Left renal pelvis (tissue), 4 donors: ENCODE measurements around the gene ATP9A. TPM values are rescaled to one million over a fixed set of nuclear protein-coding genes. Genes with fewer than 3 reads are reported as not detected.
"Not testable (repeated sequence)": the region's sequence is repeated elsewhere in the genome, so short reads cannot be mapped to it uniquely, and the experiment has no call there.

ENCODE experiments used
- DNase-seq, 4 donors: peaks; one replicate each; pipeline ENCODE4 v3.0.0-alpha.2; 2013; ENCODE audit warnings: low read depth in 4 of 4, low spot score in 3 of 4
- polyA plus RNA-seq, 4 donors: library from polyadenylated mRNA; unstranded; fragments of 120-200 nt; gene quantifications; one replicate each; pipeline ENCODE4 v1.2.1, GENCODE V29; 2013; ENCODE audit not compliant: insufficient read length in 4 of 4

Gene ATP9A
- polyA plus RNA-seq, 4 donors, result 36.7 to 63.6 (median 60.3) TPM

DNA sequence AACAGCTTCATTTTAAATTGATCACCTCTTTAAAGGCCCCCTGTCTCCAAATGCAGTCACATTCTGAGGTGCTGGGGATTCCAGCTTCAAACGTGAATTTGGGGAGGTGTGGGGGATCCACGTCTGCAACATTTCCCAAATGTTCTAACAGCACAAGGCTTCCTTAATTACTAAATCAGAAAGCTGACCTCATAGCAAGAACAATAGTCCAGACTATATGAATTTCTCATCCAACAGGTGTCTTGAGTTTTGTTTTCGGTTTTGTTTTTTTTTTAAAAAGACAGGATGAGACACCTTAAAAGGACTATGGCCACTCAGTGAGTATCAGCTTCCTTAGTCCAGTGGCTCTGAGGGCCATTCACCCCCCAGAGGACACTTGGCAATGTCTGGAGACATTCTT, 11.5 kb downstream of the ATP9A start:
- no peak for DNase-seq

DNA sequence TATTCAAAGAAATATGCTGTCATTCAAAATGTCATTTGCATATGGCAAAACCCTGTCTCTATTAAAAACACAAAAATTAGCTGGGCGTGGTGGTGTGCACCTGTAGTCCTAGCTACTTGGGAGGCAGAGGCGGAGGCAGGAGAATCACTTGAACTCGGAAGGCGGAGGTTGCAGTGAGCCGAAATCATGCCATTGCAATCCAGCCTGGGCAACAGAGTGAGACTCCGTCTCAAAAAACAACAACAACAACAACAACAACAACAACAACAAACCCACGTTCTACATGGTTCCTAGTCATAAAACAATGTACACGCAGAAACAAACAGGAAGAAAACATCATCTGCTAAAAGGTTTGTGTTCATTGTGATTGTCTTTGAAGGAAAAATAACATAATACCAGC, 15.0 kb downstream of the ATP9A start:
- DNase-seq, result not testable (repeated sequence)

DNA sequence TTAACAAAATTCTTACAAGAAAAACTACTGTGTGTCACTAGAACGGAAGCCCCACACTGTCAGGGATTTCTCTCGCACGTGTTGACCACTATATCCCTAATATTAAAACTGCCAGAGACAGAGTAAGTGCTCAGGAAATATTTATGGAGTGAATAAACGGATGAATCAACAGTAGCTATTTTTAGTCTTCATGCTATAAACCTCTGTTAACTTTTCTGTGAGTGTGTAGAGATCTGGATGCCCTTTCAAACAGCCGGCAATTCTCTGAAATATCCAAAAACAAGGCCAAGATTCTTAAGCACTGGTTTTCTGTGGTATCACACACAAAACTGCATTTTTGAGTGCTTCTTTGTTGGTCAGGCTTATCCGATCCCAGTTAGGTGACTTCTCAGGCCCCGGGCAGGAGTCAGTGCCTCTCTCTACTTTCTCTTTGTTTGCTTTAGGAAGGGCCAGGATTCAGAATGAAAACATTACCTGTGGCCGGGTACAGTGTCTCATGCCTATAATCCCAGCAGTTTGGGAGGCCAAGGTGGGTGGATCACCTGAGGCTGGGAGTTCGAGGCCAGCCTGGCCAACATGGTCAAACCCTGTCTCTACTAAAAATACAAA, 15.7 kb downstream of the ATP9A start:
- DNase-seq, result no peak

DNA sequence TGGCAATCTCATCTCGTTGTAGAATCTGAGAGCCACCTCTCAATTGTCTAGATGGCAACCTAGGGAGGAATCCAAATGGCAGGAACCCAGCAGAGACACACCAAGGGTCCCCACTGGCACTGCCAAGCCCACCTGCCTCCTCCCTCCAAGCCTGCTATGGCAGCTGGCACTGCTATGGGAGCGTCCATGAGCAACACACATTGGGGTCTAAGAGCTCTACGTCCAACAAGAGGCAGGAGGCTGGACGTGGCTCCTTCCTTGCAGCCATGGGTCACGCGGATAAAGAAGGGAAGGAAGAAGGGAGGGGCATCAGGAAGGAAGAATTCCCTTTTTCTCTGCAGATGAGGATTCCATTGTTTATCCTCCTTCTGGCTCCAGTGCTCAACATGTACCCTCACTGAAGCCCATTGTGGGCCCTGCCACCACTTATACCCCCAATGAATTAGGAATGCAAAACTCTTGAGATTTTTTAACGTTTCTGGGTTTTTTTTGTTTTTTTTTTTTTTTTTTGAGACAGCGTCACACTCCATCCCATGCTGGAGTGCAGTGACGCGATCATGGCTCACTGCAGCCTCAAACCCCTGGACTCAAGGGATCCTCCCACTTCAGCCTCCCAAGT, 17.3 kb downstream of the ATP9A start:
- no peak for DNase-seq

DNA sequence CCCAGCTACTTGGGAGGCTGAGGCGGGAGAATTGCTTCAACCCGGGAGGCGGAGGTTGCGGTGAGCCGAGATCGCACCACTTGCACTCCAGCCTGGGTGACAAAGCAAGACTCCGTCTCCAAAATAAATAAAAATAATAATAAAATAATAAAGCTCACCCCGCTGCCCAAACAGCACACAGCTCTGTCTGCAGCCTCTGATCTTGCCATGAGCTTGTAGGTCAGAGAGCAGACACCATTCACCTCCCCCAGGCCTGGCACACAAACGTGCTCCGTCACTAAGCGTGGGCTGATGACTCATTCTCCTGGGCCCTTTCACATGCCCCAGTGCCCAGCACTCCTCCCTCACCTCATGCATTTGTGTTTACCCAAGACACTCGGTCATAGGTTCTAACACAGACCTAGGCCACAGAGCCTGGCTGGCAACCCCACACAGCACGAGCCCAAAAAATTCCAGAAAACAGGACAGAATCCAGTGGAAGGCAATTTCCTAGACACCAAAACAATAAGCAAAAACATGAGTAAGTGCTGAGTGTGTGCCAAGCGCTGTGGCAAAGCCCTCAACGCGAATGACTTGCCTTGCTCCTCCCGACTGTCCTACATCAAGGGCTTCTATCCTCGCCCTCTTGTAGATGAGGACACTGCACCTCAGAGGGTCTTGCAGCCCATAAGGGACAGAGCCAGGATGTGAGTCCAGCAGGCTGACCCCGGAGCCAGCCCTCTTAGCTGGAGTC, 18.0 kb downstream of the ATP9A start:
- no peak for DNase-seq

DNA sequence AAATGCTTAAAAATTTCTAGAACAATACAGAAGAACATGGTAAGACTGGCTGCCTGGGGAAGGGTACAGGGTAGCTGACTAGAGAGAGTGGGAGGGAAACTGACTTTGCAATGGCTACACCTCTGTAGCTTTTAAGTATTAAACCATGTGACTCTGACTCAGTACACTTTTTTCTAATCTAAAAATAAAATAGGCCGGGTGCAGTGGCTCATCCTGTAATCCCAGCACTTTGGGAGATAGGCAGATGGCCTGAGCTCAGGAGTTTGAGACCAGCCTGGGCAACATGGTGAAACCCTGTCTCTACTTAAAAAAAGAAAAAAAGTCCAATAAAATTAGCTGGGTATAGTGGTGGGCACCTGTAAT, 18.5 kb downstream of the ATP9A start:
- DNase-seq, result no peak

DNA sequence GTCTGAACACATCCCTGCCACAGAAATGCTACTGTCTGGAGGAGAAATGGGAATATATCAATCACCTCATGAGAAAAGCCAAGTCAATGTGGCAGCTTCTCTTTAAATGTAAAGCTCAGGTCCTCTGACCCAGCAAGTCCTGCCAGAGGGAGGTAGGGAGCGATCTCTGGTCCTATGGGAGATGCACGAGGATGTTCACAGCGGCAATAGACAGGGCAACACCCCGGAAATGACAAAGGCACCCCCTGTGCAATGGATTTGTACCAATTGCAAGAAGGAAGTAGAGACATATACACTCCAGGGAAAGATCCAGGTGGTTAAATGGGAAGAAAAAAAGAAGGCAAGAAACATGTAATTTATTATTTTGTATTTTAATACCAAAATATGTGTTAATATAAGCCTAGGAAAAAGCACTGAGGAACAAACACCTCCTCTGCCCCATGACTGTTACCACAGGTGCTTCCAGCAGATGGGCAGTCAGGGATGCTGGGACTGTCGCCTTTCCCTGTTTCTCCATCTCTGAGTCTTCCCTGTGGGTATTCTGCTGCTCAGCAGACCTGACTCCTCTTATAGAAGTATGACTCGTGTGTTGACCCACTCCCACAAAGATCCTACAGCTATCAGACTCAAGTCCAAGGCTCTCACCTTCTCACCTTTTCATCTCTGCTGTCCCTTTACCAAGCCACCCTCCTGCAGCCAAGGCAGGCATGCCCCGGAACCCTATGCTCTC, 20.8 kb downstream of the ATP9A start:
- no peak for DNase-seq

DNA sequence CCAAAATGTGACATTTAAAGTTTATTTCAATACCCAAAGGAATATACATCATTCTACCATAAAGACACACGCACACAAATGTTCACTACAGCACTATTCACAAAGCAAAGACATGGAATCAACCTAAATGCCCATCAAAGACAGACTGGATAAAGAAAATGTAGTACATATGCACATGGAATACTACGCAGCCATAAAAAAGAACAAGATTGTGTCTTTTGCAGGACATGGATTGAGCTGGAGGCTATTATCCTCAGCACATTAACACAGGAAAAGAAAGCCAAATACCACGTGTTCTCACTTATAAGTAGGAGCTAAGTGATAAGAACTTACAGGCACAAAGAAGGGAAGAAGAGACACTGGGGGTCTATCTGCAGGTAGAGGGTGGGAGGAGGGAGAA, 22.4 kb downstream of the ATP9A start:
- no peak for DNase-seq

DNA sequence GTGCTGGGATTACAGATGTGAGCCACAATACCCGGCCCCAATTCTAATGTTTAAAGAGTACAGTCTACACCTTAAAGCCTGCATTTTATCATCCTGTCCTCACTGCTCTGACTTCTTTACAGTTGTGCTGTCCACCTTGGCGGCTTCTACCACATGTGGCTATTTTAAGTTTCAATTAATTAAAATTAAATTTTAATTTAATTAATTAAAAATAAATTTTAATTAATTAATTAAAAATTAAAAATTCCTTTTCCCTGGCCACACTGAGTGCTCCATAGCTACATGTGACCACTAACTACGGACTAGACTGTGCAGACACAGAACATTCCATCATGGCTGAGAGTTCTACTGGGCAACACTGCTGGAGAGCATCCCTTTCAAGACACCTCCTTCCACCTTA, 27.4 kb downstream of the ATP9A start:
- no peak for DNase-seq

DNA sequence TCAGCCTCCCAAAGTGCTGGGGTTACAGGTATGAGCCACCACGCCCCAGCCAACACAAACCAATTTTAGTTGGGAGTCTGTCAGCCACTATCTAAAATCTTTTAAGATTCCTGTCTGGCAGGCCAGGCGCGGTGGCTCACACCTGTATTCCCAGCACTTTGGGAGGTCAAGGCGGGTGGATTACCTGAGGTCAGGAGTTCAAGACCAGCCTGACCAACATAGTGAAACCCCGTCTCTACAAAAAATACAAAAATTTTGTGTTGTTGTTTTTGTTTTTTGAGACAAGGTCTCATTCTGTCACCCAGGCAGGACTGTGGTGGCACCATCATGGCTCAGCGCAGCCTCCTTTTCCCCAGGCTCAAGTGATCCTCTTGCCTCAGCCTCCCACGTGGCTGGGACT, 27.9 kb downstream of the ATP9A start:
- not testable (repeated sequence) for DNase-seq

DNA sequence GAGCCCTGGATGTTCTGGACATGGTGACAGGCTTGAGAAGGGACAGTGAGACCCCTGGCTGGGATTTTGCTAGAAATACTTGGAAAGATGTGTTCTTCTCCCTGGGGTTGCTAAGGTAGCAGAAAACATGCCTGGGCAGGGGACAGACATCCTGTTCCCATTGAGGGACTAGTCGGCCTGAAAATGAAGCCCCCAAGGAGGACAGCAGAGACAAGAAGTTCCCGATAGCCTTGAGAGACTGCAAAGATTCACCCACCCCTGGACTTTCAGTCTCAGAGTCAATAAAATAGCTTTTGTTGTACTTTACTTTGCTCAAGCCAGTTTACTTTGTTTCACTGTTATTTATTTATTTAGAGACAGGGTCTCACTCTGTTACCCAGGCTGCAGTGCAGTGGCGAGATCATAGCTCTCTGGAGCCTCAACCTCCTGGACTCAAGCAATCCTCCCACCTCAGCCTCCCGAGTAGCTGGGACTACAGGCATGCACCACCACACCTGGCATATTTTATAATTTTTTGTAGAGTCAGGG, 28.4 kb downstream of the ATP9A start:
- DNase-seq, result no peak

DNA sequence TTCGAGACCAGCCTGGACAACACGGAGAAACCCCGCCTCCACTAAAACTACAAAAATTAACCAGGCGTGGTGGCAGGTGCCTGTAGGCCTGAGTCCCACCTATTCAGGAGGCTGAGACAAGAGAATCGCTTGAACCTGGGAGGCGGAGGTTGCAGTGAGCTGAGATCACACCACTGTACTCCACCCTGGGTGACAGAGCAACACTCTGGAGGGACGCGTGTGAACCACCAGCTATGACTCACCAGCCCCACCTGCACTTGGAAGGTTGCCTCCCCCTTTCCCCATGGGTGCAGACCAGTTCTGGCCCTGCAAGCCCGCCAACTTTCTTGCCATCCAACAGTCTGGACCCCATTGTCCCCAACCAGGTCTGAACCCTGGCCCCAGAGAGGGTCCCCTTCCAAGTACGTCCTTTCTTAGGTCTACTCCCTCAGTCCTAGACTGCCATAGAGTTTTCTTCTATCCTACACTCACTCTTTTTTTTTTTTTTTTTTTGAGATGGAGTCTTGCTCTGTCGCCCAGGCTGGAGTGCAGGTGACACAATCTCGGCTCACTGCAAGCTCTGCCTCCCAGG, 29.2 kb downstream of the ATP9A start:
- DNase-seq, result no peak

DNA sequence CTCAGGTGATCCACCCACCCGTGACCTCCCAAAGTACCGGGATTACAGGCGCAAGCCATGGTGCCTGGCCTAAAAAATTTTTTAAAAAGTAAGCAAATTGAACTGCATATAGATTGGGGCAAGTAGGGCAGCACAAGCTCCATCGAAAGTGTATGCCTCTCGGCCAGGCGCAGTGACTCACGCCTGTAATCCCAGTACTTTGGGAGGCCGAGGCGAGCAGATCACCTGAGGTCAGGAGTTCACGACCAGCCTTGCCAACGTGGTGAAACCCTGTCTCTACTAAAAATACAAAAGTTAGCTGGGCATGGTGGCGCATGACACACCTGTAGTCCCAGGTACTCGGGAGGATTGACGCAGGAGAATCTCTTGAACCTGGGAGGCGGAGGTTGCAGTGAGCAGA, 29.9 kb downstream of the ATP9A start:
- DNase-seq, result not testable (repeated sequence)

DNA sequence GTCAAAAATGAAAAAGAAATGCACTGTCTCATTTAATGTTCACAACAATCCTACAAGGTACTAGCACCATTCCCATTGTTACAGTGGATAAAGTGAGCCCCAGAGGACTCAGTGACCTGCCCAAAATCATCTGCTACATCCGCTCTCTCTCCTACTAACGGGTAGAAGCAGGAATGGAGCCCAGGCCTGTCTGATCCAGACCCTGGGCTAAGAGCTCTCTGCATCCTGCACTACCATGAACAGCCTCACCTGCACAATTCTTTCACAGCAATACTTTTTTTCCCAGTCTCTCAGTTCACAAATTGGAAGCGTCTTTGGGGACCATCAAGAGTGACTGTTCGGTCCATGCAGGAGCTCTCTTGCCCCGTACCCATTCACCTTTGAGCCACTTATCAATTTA, 31.2 kb downstream of the ATP9A start:
- no peak for DNase-seq

DNA sequence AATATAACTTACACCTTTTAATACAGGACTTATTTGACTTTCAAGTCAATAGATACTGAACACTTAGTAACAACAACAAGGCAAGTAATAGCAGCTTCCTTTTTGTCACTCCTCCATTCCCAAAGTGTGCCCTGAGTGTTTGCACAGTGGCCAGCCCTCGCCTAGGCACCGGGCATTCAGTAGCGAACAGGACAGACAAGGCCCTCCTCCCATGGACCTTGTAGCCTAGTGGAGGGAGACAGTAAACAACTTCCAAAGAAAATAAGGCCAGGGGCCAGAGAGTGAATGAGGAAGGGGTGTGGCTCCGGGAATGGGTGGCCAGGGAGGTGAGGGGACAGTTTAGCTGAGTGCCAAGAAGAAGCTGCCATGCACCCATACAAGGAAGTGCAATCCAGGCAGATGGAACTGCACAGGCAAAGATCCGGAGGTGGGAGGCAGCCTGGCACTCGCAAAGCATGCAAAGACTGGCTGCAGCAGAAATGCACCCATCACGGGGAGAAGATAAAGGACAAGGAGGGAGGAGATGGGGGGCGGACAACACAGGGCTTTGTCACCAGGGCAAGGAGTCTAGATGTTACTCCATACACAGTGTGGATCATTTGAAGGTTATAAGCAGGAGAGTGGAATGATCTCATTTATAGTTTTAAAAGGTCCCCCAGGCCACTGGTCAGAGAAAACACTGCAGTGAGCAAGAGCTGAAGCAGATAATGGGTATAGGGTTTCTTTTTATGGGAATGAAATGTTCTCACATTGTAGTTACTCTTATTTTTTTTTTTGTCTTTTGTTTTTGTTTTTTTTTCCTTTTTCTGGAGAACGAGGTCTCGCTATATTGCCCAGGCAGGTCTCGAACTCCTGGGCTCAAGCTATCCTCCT, 32.2 kb downstream of the ATP9A start:
- no peak for DNase-seq

DNA sequence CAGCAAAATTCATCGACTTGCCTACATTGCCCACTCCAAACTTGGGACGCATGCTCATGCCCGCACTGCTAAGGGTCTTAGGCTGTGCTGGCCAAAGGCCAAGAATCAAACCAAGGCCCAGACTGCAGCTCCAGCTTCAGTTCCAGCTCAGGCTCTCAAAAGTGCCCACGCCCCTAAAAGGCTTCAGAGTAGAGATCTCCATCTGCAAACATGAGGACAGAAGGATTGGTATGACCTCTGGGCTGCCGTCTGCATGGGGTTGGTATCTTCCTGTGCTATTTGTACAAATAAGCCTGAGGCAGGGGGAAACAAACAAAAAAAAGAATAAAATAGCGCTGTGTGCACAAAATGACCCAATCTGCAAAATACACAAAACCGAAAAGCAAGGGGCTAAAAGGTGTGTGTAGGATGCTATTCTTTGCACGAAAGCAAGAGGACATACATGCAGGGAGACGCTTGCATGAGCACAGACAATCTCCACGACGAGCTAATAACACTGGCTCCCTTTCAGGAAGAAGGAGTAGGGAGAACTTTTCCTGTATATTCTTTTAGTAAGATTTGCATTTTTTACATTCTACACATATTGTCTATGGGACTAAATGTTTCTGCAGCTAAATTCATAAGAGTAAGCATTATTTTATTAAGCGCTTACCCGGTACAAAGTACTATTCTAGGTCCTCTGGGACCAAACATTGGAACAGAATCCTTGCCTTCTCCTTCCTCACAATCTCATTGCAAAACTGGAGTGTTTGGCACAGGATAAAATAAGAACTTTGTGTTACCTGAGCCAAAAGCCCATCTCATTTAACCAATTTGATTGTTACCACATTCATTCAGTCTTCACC, 33.1 kb downstream of the ATP9A start:
- DNase-seq, result no peak

DNA sequence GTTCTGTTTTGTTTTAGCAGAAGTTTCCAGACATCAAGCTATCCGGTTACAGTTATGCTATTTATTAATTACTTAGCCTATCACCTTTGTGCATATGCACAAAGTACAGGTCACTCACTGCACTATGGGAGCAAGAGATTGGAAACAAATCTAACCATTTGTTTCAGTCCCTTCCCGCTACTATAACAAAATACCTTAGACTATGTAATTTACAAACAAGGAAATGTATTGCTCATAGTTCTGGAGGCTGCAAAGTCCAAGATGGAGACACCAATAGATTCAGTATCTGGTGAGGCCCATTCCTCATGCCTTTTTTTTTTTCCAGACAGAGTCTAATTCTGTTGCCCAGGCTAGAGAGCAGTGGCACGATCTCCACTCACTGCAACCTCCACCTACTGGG, 35.1 kb downstream of the ATP9A start:
- no peak for DNase-seq

DNA sequence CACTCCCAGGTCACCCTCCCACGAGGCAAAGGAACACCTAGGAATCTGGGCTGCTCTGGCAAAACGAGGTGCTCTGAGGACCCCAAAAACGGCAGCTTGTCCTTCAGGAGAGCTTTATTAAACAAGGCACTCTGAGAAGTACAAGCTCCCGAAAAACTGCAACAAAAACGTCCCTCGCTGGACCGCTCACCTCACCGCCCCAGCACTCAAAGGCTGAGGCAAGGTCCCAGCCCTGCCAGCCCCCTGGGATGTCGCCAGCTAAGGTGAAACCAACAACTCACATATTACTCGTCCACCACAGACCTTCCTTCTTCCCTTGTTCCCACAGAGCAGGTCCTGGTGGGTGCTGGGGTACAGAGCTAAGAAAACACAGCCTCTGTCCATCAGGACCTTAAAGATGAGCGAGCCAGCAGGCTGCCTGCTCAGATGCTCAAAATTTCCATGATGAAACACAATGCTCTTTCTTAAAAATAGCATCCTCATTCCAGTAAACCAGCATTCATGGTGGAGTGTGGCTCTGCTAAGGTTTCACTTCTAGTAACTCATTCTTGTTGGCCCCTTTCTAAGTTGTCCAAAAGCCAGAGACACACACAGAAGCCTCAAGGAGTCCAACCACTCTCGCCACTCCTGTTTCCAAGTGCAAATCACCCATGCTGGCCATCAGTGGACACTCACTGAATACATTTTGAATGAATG, 35.9 kb downstream of the ATP9A start:
- no peak for DNase-seq

DNA sequence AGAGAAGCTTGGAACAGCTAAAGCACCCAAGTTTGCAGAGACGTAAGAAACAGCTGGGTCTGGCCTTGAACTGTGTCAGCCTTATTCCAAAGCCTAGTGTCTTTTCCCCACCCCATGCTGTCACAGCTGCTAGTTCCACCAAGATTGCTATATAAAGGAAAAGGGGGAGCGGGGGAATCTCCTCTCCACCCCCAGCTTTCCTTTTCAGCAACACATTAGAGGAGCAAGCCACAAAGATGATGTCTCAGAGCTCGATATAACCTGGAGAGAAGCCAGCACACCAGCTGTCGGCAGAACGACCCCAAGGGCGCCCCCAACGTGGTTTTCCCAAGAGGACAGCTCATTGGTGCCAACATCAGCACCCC, 36.5 kb downstream of the ATP9A start:
- DNase-seq, result no peak
